ENCODE results near the gene MRPL22.
"Not testable (repeated sequence)": the region's sequence is repeated elsewhere in the genome, so short reads cannot be mapped to it uniquely, and the experiment has no call there.

The MRPL22 gene
- long read RNA-seq, donor 1, transcript MRPL22-205 (3 exons, 2,344 nt), result minor isoform, 7 of 87 reads
- long read RNA-seq, donor 1, transcript MRPL22-202 (6 exons, 784 nt), result minor isoform, 5 of 87 reads
- long read RNA-seq, donor 1, transcript MRPL22-207 (7 exons, 3,176 nt), result major isoform, 59 of 87 reads
- long read RNA-seq, donor 1, partial matches to known transcripts, result 9 of 87 reads
- long read RNA-seq, donor 1, other reads (novel, unspliced or antisense), result 0 of 87 reads
- long read RNA-seq, donor 2, transcript MRPL22-207 (7 exons, 3,176 nt), result major isoform, 37 of 52 reads
- long read RNA-seq, donor 2, partial matches to known transcripts, result 7 of 52 reads
- long read RNA-seq, donor 2, other reads (novel, unspliced or antisense), result 0 of 52 reads
- long read RNA-seq, donor 3, transcript MRPL22-207 (7 exons, 3,176 nt), result major isoform, 29 of 32 reads
- long read RNA-seq, donor 3, partial matches to known transcripts, result 0 of 32 reads
- long read RNA-seq, donor 3, other reads (novel, unspliced or antisense), result 0 of 32 reads
- long read RNA-seq, donor 4, transcript MRPL22-202 (6 exons, 784 nt), result minor isoform, 6 of 52 reads
- long read RNA-seq, donor 4, transcript MRPL22-207 (7 exons, 3,176 nt), result major isoform, 39 of 52 reads
- long read RNA-seq, donor 4, partial matches to known transcripts, result 0 of 52 reads
- long read RNA-seq, donor 4, other reads (novel, unspliced or antisense), result 0 of 52 reads
- long read RNA-seq, donor 5, transcript MRPL22-201 (6 exons, 3,035 nt), result minor isoform, 5 of 61 reads
- long read RNA-seq, donor 5, transcript MRPL22-207 (7 exons, 3,176 nt), result major isoform, 49 of 61 reads
- long read RNA-seq, donor 5, transcript MRPL22-202 (6 exons, 784 nt), result minor isoform, 5 of 61 reads
- long read RNA-seq, donor 5, partial matches to known transcripts, result 0 of 61 reads
- long read RNA-seq, donor 5, other reads (novel, unspliced or antisense), result 0 of 61 reads
- long read RNA-seq, donor 6, transcript MRPL22-207 (7 exons, 3,176 nt), result major isoform, 35 of 51 reads
- long read RNA-seq, donor 6, partial matches to known transcripts, result 9 of 51 reads
- long read RNA-seq, donor 6, other reads (novel, unspliced or antisense), result 0 of 51 reads
- long read RNA-seq, donor 7, transcript MRPL22-202 (6 exons, 784 nt), result minor isoform, 5 of 81 reads
- long read RNA-seq, donor 7, transcript MRPL22-201 (6 exons, 3,035 nt), result minor isoform, 6 of 81 reads
- long read RNA-seq, donor 7, transcript MRPL22-207 (7 exons, 3,176 nt), result major isoform, 56 of 81 reads
- long read RNA-seq, donor 7, partial matches to known transcripts, result 12 of 81 reads
- long read RNA-seq, donor 7, other reads (novel, unspliced or antisense), result 0 of 81 reads
- long read RNA-seq, donor 8, transcript MRPL22-207 (7 exons, 3,176 nt), result major isoform, 38 of 75 reads
- long read RNA-seq, donor 8, transcript MRPL22-202 (6 exons, 784 nt), result minor isoform, 11 of 75 reads
- long read RNA-seq, donor 8, partial matches to known transcripts, result 18 of 75 reads
- long read RNA-seq, donor 8, other reads (novel, unspliced or antisense), result 0 of 75 reads

DNA sequence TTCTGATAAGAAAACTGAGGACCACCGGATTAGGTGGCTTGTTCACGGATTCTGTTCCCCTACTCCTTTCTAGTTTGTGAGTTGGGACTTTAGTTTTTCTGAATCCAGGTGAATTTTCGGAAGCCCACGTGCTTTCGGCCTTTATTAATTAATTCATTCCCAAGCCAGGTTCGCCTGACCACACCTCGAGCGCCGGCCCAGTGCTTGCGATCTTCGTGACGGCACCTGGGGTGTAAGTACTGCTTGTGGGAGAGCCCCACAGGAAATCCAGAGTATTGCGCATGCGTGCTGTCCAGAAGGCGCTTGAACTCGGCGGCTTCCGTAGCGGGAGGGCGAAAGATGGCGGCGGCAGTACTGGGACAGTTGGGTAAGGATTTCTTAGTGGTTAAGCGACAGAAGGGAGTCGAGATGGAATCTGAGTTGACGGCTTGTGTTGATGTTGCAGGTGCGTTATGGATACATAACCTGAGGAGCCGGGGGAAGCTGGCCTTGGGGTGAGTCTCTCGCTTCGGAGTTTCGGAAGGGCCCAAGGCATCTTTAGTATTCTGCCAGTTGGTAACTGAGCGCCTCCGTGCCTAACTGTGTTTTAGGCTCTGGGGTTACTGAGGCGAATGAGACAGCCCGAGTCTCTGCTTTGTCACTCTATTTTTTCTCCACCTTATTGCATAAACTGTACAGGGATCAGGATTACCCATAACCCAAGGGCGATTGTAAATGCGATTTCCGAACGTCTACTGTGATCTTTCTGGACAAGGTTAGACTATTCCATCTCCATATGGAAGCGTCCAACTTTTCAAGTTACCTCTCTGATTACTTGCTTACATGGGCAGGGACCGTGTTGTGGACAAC lies at the start of gene MRPL22:
TSS of gene MRPL22 (plus strand) at position 302 of the 849 bp plus-strand sequence. CDS start at position 340, 38 bp downstream.
- DNase-seq, result peak; percentile 90

DNA sequence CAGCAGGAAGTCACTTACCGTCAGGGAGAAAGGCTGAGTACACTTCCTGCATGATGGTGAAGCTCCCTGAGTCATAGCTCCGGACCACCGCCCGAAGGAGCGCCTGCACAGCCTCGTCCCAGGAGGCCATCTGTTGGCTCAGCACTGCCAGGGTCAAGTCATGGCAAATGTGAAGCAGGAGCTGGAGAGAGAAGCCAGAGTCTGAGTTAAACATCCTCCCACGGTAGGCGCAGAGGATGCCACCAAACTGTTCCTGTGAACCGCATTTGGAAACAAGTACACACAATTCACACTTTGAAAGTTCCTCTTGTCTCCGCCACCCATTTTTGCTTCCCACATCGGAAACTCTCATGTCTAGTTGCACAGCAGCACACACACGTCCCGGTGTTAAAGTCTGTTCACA lies 48.5 kb upstream of the MRPL22 start:
- DNase-seq, result no peak

DNA sequence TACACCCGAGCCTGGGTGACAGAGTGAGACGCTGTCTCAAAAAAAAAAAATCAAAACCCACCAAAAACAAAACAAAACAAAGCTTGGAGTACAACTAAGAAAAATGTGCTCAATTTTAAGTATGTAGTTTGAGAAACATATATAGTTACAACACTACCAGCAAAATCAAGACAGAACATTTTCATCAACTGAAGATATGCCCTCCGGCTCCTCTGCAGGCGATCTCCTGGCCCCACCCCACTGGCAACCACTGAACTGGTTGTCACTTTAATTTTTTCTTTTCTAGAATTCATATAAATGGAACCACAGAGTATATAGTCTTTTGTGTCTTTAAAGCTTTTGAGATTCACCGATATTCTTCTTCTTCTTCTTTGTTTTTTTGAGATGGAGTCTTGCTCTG lies 47.5 kb upstream of the MRPL22 start:
- DNase-seq, result no peak

DNA sequence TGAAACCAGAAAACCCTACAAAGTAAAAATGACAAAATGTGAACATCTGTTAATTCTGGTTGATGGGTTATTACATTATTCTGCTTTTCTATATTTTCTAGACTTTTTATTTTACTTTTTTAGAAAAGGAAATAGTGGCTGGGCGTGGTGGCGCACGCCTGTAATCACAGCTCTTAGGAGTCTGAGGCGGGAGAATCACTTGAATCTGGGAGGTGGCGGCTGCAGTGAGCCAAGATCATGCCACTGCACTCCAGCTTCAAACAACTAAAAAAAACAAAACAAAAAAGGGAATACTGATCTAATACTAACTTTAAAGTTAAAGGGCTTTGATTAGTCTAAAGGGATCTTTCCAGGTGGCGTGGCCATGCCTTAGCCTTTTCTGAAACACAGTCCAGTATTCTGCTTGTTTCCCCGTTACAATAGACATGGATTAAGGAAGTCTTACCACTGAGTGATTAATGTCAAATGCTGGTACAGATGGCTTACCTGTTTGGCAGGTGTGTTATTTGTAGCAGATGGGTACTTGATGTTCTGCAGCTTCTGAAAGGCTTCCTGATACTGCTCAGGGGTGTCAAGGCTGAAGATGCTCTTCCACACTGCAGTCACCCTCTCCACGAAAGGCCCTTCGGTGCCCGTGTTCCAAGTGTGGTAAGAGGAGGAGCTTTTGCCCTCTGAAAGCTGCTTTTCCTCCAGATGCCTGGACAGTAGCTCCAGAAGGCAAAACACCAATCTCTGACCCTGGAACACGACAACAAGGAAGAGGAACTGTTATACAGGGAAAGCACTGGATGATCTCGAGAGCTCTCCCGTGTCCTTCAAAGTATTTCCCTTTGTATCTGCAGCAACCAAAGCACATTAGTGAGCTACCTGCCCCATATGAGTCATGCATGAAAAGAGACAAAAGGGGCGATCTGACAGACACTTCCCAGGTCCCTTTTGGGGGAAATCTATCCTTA lies 45.0 kb upstream of the MRPL22 start:
- DNase-seq, result no peak

DNA sequence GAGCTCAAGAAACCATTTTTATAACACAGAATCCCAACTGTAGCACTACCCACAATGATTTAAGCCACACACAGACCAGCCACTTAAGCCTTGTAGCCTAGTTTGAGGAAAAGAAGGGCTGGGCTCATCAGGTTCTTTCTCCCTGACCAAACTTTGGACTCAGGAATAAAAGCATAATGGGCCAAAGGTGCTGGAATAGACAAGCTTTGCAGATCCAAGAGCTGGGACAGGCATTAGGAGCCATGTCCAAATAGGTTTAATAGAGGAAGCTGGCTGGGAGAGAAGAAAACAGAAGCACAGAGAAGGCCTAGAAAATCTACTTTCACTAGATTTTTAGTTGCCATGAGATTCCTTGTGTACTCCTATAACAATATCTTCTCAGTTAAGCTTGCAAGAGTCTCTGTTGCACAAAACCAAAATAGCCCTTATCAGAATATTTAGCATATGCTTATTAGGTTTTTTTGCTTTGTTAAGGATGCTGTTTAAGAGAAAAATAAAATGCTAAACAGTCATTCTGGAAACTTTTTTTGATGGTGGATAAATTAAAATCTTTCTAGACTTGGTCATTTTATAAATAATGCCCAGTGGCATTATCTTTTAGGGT lies 44.2 kb upstream of the MRPL22 start:
- DNase-seq, result no peak

DNA sequence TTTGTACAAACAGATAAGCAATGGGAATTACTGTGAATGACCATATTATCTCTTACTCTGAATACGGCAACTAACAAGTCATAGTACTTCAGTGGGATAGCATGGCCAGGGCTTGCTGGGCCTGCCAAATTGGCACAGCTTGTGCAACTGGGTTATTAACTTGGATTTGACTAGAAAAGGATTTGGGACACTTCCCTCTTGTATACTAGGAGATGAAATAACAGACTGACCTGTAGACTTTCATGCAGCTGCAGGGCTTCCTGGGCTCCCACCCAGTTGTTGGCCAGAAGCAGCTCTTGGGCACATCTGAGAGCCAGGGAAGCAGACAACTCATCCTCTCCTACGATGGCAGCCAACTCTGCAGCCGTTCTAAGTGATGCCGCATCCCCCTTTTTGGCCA lies 42.7 kb upstream of the MRPL22 start:
- DNase-seq, result no peak

DNA sequence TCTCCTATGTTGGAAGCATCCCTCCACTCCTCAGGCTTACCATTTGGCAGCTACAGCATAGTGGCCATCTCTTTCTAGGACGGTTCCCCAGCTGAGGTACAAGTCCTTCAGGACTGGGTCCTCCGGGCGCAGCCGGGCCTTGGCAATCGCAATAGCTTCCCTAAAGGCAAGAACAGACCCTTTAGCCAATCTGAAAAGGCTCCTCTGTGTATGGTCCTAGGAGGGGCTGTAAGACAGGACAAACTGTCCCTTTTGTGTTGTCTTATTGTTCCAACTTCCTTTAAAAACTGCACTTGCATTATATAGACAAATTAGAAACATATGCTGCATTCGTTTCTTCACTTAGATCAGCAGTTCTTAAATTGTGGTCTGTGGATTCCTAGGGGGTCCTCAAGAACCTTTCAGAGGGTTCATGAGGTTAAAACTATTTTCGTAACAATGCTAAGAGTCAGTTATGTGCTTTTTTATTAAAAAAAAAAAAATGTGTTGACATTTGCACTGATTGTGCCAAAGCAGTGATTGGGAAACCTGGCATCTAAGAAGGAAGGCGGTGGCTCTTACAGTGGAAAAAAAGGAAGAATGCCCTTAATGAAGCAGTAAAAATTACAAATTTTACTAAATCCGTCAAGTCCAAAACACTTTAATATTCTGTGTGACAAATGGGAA lies 41.6 kb upstream of the MRPL22 start:
- no peak for DNase-seq

DNA sequence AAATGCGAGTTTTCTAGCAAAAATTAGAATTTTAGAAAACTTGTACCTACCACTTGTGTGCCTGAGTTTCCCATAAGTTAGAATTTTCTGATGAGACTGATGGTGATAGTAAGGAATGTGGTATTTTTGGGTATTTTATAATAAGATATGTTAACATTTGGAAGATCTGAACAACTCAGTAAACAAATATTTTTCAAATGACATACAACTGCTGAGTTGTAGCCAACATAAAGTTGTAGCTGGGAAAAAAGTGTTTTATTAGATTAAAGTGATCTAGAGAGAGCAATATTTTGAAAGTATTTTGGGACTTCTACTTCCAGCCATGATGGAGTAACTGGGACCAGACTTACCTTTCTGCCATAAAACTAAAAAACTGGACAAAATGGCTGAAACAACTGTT lies 40.8 kb upstream of the MRPL22 start:
- DNase-seq, result no peak

DNA sequence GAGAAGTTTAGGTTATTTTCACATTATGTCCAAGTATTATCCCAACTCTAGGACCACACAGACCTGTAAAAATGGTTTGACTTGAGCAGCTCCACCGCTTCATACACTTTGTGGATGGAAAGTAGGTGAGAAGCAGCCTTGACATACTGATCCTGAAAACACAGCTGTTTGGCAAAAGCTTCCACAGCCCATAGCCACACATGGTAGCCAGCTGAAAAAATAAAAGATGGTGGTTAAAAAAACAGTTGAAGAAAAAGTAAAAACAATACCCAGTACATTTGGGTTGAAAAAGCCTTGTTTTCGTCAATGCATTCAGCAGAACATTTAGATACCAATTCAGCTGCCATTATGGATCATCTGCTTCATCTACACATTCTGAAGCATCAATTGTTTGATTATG lies 39.6 kb upstream of the MRPL22 start:
- no peak for DNase-seq

DNA sequence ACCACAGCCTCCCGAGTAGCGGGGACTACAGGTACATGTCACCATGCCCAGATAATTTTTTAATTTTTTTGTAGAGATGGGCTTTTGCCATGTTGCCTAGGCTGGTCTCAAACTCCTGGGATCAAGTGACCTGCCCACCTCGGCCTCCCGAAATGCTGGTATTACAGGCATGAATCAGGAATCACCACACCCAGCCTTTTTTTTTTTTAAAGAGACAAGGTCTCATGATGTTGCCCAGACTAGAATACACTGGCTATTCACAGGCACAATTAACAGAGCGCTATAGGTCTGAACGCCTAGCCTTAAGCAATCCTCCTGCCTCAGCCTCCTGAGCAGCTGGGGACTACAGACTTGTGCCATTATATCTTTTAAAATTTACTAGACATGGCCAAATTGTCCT lies 39.0 kb upstream of the MRPL22 start:
- no peak for DNase-seq

DNA sequence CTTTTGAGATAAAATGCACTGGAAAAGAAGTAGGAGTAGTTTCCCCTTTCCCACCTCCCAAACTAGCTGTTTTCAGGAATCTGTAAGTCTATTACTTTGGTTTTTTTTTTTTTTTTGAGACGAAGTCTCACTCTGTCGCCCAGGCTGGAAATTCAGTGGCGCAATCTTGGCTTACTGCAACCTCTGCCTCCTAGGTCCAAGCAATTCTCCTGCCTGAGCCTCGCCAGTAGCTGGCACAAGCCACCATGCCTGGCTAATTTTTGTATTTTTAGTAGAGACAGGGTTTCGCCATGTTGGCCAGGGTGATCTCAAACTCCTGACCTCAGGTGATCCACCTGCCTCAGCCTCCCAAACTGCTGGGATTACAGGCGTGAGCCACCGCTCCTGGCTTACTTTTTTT lies 35.3 kb upstream of the MRPL22 start:
- not testable (repeated sequence) for DNase-seq

DNA sequence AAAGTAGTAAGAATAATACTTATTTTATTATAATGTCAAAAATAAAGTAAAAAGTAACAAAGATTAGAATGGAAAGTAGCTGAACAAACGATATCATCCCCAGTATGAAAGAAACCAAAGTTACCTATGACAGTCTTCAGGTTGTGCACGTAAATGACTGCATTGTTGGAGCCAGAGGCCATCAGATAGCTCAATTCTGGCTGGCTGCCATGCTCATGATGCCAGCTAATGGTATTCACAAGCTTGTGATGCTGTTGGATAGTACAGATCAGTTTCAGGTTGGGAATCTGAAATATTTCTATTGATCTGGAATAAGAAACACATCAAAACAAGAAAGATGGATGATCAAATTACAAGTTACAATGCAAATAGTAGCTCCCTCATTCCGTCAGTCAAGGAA lies 24.0 kb upstream of the MRPL22 start:
- no peak for DNase-seq

DNA sequence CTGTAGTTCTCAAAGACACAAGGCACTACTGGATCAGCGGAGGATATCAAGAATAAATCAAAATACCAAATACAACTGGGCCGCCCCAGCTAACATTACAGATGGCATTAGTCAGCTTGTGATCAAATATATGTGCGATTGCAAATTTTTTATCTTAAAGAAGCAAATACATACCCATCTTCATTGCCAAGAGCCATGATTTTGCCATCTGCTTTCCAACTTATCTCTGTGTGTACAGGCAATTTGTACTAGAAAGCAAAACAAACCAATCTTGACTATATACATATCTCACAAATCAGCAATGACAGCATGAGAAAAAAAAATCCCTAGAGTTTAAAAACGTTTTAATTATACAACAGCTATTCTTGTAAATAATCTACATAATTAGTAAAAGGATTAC lies 23.1 kb upstream of the MRPL22 start:
- no peak for DNase-seq

DNA sequence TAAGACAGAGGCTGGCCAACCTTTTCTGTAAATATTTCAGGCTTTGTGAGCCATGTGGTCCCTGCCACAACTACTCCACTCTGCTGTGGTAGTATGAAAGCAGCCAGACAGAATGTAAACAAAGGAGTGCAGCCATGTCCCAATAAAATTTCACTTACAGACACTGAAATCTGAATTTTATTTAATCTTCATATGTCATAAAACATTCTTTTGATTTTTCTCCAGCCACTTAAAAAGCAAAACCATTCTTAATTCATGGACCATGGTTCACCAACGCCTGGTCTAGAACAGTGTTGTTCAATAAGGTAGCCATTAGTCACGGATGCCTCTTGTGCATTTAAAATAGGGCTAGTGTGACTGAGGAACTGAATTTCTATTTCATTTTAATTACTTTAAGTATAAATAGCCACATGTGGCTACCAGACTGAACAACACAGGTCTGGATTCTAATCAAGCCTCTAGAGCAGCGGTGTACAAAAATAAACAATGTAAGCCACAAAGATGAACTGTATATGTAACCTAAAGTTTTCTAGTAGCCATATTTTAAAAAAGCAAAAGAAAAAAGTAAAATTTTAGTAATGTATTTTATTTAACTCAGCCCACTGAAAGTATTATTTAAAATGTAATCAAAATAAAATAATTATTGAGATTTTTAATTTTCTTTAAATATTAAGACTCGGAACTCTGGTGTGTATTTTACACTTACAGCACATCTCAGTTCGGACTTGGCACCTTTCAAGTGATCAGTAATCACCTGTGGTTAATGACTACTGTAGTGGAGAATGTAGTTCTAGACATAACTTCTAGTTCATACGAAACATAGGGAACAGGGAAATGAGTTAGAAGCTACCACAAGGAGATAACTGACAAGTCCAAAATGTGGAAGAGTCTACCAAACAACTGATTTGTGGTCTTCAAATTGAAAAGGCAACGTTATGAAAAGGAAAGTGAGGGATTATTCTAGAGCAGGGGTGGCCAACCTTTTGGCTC lies 17.1 kb upstream of the MRPL22 start:
- no peak for DNase-seq

DNA sequence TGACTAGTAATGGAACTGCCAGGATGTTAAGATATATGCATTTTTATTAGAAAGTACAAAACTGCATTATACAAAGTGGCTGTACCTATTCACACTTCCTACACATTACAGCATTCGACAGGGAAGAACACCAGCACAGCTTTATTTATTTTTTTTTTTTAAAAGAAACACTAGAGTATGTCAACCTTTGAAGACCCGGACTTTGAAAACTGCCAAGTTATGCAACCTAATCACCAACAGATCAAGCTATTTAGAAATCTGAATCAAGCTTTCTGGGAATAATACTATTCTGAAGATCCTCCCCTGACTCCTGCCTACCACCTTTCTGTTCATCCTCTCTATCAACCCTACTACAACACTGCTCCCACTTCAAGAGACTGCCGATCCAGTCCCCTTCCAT lies 7.3 kb upstream of the MRPL22 start:
- DNase-seq, result no peak

DNA sequence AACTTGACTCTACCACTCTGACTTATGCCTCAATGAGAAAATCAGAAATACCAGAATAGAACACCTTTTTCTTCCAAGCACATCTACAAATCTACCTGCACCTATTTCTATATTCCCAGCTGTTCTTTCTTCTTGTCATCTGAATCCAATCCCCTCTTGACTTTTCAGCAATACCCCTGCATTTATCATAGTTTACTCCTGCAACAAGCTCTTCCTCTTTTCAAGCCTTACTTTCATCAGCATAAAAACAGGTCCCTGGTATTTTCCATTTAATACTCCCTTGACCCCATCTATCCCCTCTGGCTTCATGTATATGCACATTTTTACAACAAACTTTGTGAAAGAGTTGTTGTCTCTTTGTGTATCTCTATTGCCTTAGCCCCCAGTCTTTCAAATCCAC lies 6.0 kb upstream of the MRPL22 start:
- no peak for DNase-seq

DNA sequence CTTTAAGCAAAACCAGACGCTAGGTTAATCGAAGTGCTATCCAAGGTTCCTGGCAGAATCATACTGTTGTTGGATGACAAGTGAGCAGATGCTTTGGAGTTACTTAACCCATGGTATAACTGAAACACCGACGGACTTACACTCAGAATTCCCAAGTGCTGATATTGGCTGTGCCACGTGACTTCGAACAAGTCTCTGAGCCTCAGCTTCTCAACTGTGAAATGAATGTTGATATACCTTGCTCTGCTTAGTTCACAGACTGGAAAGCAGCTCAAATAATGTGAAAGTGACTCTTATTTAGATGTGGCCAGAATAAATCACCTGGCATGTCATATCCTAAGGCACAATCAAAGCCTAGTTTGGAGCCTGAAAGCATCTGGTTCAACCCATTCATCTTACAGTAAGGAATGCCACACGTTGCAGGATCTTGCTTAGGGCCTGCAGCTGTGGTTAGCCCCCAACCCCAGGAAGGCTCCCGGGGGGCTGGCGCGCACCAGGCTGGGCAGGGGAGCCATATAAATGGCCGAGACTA lies 3.6 kb upstream of the MRPL22 start:
- no peak for DNase-seq
